ENCODE measurements around the gene PCNX2. TPM values are rescaled to one million over a fixed set of nuclear protein-coding genes. Genes with fewer than 3 reads are reported as not detected.

The PCNX2 gene
- total and polyA plus RNA-seq, 12 donors = 0.29 to 3.1 (median 1.6) TPM

DNA sequence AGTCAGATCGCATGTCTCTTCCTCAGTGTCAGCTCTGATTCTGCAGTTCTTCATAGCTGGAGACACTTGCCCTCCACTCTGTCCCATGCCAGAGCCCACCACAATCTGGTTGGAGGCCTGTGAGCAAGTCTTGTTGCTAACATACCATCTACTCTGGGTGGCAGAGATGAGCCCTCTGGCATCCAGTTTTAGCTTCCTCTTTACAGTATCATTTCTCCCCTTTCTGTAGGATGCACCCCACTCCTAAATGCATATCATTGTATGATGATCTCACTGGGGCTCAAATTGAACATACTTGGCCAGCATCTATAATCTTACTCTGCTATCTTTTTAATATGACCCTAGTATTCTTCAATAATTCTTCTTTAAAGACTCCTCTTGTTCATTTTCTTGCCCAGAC is 16.9 kb downstream of the PCNX2 start:
- WGBS, 2 donors = 85 to 98% methylated on average over 1 of the region's 1 CpG
- H3K27me3 ChIP-seq = no peaks in the 10 kb centered on the region
- ATAC-seq = no peak
- no peak overlapping the region for H3K4me3 ChIP-seq
- no peak for DNase-seq
- H3K36me3 ChIP-seq = no peaks in the 10 kb centered on the region
- TF ChIP-seq, protein P1, sequence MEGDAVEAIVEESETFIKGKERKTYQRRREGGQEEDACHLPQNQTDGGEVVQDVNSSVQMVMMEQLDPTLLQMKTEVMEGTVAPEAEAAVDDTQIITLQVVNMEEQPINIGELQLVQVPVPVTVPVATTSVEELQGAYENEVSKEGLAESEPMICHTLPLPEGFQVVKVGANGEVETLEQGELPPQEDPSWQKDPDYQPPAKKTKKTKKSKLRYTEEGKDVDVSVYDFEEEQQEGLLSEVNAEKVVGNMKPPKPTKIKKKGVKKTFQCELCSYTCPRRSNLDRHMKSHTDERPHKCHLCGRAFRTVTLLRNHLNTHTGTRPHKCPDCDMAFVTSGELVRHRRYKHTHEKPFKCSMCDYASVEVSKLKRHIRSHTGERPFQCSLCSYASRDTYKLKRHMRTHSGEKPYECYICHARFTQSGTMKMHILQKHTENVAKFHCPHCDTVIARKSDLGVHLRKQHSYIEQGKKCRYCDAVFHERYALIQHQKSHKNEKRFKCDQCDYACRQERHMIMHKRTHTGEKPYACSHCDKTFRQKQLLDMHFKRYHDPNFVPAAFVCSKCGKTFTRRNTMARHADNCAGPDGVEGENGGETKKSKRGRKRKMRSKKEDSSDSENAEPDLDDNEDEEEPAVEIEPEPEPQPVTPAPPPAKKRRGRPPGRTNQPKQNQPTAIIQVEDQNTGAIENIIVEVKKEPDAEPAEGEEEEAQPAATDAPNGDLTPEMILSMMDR (IDR thresholded peaks at IDR 0.05) = no peak
- H3K9me3 ChIP-seq = no peaks in the 10 kb centered on the region
- no peak overlapping the region for H3K27ac ChIP-seq
- peaks cover 0 to 18% (median 0%) of the 10 kb centered on the region in 9 donors for H3K4me1 ChIP-seq
- intact Hi-C loops (cut with DNase I) = no loop called here

DNA sequence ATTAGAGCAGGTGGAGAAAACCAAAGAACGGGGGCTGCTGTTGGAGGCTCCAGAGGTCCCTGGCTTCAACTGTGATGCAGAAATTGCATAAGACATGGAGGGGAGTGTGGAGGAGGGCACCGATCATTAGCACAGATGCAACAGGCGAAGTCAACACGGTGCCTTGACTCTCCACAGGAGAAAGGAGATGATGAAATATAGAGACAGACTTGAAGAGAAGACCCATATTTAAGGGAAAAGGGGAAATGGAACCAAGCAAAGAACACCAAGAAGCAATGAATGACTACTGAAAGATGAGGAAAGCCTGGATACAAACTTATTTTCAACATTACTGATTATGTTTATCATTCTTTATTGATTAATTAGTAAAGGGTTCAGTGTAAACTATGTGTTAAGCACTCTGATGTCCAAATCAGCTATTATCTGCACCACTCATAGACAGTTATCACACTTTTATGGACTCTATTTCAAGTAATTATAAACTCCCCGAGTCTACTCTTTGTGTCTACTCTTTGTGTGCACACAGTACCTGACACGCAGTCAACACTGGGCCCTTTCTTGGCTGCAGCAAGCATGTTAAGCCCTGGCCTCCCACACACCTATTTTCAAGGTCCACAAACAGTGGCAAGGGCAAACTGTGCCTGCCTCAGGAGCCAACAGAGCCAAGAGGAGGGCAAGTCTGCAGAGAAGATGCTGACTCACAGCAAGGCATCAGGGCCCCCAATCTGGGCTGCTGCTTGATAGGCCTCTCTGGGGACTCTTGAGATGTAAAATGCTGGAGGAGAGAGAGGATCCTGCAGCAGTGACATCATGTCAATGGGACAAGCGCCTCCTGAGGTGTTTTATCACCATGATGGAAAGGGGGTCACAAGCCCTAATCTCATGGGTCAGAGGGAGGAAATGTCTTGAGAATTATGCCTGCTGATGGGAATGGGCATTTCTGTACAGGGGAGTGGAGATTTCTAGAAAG is 17.6 kb downstream of the PCNX2 start:
- ATAC-seq = no peak
- Histone ChIP-seq H3K36me3 (no peaks in the 10 kb centered on the region), H3K9me3 (no peaks in the 10 kb centered on the region), H3K4me1 (peaks cover 0 to 18% (median 0%) of the 10 kb centered on the region in 9 donors), H3K27ac (no peak overlapping the region), H3K27me3 (no peaks in the 10 kb centered on the region), H3K4me3 (no peak overlapping the region)
- no peak for DNase-seq
- intact Hi-C loops (cut with DNase I) = no loop called here
- 84 to 94% methylated on average over 7 of the region's 7 CpGs for WGBS, 2 donors
- TF ChIP-seq, protein P1 (IDR thresholded peaks at IDR 0.05) = no peak

DNA sequence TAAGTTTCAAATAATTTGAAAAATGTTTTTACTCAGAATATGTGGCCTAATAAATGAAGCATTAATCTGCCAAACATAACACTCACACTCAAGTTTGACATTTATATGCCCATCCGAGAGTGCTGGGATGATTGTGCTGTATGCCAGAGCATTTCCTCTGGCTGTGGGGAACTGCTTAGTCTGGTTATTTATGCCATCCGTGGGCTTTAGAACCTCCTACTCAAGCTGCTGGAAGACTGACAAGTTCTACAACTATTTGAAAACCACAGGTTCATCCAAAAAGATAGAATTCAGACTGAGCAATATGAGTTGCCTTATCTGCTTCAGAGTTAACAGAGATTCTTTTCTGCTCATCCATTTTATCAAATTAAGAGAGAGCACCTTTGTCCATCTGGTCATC is 25.9 kb downstream of the PCNX2 start:
- no peak overlapping the region for H3K4me3 ChIP-seq

DNA sequence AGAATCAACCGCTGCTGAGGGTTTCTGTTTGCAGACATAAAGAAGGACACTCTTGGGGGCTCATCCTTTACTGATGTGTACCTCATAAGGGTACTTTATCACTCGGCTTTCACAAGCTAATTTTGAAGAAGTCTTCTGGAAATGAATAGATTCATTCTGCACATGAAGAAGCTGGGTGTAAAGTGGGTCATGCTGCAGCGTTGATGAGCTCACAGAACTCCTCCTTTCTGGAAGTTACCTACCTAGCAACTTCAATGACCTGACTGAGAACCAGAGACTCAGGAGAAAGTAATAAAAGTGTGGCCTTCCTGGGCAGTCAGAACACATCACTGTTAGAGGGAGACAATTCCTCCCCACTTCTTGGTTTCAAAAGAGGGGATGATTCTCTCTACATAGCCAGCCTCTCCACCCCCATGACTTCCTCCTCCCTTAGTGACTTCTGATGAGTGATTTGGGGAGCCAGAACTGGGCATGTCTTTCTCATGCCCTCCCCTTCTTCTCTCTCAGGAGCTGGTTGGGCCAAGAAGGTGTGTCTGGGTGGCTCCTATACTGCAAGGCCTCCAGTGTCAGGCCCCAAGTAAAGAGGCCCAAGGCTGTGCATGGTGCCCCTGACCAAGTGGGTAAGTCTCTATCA is 27.0 kb downstream of the PCNX2 start:
- intact Hi-C loops (cut with DNase I) = no loop called here
- H3K27ac ChIP-seq = no peak overlapping the region
- TF ChIP-seq, protein P1 (IDR thresholded peaks at IDR 0.05) = no peak
- H3K4me1 ChIP-seq = no peaks in the 10 kb centered on the region
- no peak overlapping the region for H3K4me3 ChIP-seq
- ATAC-seq (no peak), DNase-seq (no peak)
- no peaks in the 10 kb centered on the region for H3K9me3 ChIP-seq
- WGBS, 2 donors = 78 to 93% methylated on average over 3 of the region's 3 CpGs
- H3K27me3 ChIP-seq = no peaks in the 10 kb centered on the region
- H3K36me3 ChIP-seq = no peaks in the 10 kb centered on the region

More for the DNA sequence above, 25.9 kb downstream of the PCNX2 start:
- intact Hi-C loops (cut with DNase I) = no loop called here
- Histone ChIP-seq H3K36me3 (no peaks in the 10 kb centered on the region), H3K27me3 (no peaks in the 10 kb centered on the region), H3K9me3 (no peaks in the 10 kb centered on the region), H3K27ac (no peak overlapping the region), H3K4me1 (no peaks in the 10 kb centered on the region)
- ATAC-seq (no peak), DNase-seq (no peak)
- TF ChIP-seq, protein P1 (IDR thresholded peaks at IDR 0.05) = no peak
- 41 to 58% methylated on average over 2 of the region's 2 CpGs for WGBS, 2 donors
